ENCODE results near the gene RNU1-3.
"Not testable (repeated sequence)": the region's sequence is repeated elsewhere in the genome, so short reads cannot be mapped to it uniquely, and the experiment has no call there.

DNA sequence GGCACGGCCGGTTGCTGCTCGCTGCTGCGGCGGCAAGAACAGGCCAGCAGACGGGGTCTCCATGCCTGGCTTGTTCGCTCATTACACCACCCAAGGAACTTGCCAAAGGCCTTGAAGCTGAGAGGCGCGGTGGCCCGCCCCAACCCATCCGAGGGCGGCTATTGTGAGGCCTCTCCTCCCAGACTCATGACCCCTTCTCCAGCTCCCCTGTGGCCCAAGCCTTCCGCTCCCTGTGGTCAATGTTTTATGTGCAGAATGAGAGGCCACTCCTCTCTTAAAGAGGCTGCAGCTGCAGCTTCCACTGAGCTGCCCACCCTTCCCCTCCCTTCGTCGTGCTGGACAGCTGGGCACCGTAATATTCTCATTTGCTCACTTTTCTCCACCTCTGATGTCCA is 27.6 kb upstream of the RNU1-3 start:
- TF ChIP-seq, protein P1, sequence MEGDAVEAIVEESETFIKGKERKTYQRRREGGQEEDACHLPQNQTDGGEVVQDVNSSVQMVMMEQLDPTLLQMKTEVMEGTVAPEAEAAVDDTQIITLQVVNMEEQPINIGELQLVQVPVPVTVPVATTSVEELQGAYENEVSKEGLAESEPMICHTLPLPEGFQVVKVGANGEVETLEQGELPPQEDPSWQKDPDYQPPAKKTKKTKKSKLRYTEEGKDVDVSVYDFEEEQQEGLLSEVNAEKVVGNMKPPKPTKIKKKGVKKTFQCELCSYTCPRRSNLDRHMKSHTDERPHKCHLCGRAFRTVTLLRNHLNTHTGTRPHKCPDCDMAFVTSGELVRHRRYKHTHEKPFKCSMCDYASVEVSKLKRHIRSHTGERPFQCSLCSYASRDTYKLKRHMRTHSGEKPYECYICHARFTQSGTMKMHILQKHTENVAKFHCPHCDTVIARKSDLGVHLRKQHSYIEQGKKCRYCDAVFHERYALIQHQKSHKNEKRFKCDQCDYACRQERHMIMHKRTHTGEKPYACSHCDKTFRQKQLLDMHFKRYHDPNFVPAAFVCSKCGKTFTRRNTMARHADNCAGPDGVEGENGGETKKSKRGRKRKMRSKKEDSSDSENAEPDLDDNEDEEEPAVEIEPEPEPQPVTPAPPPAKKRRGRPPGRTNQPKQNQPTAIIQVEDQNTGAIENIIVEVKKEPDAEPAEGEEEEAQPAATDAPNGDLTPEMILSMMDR (IDR thresholded peaks at IDR 0.05; ENCODE audit: poor library complexity) = not testable (repeated sequence)
- TF ChIP-seq EZH2phosphoT487 (IDR thresholded peaks at IDR 0.05; ENCODE audit: low read depth, severe bottlenecking, unreplicated experiment) = not testable (repeated sequence)
